DMS153 treated with DMSO at 0.1 percent for 48 hours (cell line): Measurements from ENCODE around the gene ASXL3.

ENCODE experiments used
- DNase-seq: peaks from one replicate; lab custom pipeline; 2025; ENCODE audit not compliant: unreplicated experiment; lab: John Stamatoyannopoulos, UW

The ASXL3 gene

DNA sequence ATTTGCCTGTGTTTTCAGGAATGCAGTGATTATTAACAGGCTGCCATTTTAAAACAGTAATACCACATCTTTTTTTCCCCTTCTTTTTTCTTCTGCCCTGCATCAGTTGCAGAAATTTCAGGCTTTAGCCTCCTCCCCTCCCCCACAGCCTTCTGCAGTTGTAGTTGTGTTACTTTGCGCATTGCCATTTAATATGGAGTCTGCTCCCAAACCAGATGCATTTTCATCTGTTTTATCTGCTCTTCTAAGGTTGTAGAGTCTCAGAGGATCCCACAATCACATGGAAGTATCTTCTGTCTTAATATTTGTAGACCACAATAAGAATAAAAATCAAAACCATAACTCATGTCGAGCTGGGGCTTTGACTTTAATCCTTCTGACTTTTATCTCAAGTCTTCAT, 3.8 kb downstream of the ASXL3 start:
- DNase-seq, result no peak

DNA sequence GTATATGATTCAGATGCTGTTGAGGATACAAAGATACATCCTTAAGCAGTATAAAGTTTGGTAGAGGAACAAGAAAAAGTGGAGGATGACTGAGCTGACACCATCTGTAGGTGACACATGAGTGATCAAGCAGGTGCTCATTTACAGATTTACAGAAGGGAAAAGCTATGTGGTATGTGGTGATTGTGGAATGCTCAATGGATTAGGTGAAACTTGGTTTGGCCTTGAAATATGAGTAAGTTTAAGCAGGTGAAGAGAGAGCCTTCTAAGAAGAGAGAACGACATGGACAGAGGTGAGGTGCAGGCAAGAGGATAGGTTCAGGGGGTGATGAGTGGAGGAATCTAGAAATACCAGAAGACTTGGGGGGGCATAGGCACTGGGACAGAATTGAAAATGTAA, 5.9 kb downstream of the ASXL3 start:
- DNase-seq, result no peak

DNA sequence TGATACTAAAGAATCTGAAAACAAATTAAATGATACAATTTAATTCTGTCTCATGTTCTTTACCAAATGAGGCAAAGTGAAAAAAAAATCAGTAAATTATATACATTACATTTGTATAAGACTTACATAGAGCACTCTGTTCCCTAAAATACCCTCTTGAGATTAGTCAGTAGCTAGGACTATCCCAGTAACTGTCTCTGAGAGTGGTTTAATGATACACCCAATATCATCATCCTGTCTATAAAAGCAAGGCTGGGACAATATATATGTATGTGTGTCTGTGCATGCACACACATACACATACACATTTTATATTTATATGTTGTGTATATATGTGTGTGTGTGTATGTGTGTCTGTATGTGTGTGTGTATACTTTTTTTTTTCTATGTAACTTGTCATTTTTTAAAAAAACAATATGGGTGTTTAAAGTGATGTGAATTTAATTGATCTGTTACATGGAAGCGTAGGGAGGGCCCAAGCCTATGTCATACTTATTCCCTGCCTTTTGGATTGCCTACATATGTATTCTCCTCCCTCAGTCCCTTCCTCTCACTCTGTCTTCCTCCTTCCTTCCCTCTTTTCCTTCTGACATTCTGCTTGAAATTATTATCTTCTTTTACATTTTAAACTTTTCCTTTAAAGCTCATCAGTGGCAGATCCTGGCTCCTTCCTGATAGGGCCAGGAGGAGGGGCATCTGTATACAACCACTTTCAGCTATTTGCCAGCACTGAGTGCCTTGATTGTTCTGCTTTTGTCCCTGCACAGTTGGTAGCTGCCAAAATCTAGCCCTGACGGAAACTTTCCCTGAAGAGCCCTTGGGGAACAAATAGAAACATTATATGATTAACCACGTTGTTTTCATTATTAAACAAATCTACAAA, 6.8 kb downstream of the ASXL3 start:
- DNase-seq, result peak; percentile 45

DNA sequence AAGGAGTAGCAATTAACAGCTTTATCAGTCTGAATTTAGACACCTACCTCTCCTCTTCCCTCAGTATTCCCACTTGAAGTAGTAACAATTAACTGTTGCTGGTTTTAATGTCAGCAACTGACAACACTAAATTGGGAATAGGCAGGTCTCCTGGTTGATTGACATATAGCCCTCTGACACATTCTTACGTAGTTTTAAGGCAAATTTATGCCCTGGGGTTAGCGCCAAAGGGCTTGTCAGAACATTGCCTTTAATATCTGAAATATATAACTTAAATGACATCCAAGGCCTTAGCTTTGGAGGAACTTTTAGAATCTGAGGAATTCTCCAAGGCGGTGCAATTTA, 7.4 kb downstream of the ASXL3 start:
- DNase-seq, result no peak

DNA sequence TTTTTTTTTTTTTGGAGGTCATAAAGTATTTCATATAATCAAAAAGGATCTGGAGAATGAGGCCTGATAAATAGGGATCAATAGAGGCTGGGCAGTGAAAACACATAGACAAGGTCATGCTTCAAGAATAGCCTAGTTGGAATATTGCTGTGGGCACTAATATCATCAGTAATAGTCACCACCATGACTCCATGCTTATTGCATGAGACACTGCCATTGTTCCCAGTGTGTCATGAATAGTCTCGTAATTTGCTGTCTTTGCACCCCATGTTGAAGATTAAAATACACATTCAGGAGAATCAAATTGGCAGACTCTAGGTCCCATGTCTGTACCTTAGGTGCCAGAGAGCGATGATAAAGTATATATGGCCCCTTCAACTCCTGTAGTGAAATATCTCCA, 10.3 kb downstream of the ASXL3 start:
- no peak for DNase-seq

DNA sequence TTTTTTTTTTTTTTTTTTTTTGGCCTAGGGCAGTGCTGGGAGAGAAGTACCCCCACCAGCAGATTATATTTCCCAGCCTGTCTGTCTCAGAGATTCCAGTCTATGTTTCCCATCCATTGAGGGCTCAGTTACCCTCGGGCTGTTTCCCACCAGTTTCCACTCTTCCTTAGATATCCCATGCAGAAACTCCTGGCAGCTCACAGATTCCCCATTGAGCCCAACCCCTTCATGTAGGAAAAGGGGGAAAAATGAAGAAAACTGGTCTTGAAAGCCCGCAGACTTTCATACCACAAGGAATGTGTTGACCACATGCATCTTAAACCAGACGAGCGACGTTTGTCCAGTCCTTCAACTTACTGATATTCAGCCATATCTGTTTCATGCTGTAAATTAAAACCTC, 15.2 kb downstream of the ASXL3 start:
- DNase-seq, result no peak

DNA sequence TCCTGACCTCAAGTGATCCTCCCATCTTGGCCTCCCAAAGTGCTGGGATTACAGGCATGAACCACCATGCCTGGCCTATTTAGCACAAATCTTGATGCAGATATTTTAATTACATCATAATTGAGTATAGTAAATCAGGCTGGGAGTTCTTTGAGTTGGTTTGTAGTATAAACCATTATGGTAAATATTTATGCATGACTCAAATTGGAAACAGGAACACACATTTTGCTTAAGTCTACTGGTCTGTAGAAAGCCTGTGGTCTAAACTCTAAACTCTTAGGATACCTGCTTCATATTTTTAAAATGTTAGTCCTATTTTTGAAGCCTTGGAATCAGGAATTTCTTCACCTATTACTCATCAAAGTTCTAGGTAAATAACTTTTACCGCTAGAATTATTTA, 16.8 kb downstream of the ASXL3 start:
- no peak for DNase-seq

DNA sequence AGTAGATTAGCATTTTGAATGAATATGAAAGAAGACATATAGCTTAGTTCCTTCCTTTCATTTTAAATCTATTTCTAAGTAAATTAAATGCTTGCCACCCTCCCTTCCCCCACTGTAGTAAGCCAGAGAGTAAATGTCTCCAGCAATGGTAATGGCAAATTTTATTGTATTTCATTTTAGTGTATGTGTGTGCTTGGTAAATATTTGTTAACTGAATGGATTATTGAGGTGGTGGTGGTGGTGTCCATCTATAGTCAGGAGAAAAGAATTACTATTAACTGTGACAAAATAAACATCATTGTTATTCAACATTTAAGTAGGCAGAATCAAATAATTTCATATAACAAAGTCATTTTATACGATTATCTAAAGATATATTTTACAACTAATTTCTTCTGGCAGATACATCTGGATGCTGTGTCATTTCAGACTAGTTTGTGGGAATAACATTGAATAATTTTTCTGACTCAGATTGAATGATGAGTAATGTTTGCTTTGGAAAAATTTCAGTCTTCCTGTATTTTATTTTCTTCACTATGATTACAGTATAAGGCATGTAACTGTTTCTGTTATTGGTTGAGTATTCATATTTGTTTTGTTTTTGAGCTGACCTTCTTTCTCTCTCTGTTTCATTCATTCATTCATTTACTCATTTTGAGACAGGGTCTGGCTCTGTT, 18.3 kb downstream of the ASXL3 start:
- peak; percentile 33 for DNase-seq

DNA sequence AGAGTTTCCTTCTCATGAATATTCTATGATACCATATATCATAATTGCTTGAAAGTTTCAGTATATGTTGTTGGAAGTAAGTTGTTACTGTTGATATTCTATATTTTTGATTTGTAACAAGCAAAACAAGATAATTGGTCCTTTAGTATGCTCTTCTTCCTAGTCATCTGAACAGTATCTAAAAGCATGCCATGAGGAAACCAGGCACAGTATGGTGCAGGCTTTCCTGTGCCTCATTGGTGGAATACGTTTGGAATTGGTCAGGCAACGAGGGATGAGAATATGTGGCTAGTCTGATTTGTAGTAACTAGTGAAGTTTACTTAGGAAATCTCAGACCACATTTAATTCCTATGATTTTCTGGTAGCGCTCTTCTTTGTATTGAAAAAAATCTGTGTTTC, 22.8 kb downstream of the ASXL3 start:
- DNase-seq, result no peak

DNA sequence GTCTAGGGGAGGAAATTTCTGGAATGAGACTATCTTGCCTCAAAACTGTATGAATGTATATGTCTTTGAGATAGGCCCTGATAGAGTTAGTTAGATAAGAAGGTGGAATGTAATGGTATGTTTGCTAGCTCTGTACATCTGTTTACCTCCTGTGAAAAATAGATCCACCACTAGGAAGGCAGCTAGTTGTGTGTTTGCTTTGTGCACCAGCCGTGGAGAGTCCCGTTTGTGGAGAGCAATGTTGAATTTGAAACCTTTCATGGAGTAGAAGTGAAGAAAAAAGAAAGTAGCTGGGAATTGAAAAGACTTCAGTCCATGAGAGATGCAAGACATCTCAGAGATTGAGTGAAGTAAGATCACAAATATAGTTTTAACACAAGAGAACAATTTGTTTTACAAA, 25.4 kb downstream of the ASXL3 start:
- no peak for DNase-seq

DNA sequence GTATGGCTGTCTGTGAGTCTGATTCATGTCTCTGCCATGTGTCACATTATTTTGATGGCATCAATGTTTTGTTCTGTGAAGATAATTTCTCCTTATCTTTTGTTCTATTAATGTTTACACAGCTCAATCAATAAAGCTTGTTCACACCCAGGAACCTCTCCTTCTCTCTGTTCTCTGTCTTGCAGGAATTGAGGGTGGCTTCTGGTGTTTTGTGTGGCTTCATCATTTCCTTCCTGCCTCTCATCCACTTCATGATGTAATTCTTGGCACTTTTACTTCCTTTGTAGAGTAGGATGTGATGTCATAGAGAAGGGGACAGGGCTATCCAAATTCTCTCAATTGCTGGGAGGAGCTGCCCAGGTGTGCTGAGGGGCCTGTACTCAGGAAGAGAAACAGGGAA, 27.2 kb downstream of the ASXL3 start:
- no peak for DNase-seq

DNA sequence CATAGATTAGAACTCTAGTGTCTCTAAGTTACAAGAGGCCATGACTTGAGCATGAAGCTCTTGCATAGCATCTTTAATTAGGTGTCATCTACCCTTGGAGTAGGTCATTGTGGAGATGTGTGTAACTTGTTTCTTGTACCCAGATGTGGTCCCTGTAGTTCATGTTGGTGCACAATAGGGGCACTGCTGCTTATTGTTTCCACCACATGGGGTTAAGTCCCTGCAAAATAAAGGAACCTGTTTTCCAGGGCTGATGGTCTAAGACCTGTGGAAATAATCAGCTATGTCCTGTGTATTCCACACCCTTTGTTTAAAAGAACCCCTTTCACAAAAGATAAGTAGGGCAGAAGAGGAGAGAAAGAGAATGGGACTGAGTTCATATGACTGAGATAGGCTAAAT, 28.6 kb downstream of the ASXL3 start:
- no peak for DNase-seq

DNA sequence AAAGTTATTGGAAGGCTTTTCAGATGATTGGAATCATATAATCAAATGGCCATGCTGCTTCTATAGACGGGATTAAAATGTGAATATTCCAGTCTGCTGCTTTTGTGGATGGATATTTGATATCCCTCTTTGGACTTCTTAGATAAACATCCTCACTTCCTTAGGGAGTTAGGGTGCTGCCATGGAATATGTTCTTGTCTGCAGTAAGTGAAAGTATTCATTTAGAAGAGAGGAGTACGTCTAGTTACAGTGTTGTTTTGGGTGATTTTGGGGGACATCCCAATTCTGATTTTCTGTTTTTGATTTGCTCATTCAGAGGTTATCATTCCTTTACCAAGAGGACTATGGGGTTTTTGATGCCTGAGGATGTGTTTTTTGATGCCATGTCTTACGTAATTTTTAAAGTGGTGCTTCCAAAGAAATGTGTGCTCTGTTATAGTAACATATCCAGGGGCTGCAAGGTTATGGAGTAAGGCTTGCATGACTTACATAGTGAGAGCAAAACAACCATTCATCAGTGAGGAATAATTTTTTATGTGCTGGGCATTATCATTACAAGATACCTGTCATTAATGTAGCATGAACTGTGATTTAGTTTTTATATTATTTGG, 33.6 kb downstream of the ASXL3 start:
- no peak for DNase-seq

DNA sequence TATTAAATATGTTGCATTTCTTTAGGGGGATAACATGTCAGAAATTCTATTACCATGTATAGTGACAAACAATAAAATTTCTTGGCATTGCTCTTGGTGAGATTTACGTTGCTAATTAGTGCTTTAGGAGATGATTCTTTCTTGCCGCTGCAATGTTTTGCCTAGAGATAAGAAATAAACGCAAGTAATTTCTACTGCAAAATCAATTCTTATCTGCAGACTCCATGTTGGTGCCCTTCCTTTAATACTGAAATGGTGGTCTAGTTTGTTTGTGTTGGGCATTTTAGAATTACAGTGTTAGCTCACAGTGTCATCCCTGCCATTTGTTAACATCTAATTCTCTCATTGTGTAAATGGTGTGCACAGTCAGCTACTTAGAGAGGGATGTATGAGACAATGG, 34.6 kb downstream of the ASXL3 start:
- DNase-seq, result no peak

DNA sequence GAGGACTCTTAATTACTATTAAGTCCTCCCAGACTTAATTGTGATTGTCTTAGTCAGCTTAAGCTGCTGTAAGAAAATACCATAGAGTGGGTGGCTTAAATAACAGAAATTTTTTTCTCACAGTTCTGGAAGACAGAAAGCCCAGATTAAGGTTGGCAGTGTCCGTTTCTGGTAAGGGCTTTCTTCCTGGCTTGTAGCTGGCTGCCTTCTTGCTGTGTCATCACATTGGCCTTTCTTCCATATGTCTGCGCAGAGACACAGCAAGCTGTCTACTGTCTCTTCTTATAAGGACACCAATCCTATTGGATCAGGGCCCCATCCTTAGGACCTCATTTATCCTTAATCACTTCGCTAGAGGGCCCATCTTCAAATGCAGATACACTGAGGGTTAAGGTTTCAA, 38.5 kb downstream of the ASXL3 start:
- DNase-seq, result no peak

DNA sequence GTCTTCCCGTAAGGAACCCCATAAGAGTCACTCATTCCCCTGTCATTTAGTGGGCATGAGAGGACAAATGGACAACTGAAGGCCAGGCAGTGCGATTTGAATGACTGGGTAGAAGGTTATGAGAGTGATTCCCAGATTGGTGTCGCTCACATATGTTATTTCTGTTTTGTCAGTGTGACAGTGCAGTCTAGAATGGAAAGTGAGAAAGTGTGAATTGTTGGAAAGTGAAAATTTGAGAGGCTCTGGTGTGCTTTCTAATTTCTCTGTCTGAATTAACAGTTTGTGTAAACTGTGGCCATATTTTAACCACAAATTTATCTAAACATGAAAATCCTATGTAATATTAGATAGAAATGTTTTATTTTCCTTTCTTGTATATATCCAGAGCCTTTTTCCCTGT, 49.1 kb downstream of the ASXL3 start:
- no peak for DNase-seq

DNA sequence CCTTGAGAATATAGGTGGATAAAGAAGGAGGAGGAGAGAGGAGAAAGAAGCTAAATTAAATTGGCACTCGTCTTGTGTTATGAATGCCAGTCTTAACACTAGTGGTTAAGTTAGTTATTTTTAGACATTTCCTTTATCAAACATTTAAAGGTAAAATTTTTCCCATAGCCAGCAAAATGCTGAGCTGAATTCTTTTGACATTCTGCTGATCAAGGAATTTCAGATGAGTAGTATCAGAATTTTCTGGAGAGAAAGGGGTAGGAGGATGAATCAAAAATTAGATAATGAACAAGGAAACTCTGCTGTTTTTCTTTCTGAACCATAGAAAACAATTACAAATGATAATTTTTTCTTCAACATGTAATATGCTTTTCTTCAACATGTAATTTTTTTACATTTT, 52.5 kb downstream of the ASXL3 start:
- DNase-seq, result no peak

DNA sequence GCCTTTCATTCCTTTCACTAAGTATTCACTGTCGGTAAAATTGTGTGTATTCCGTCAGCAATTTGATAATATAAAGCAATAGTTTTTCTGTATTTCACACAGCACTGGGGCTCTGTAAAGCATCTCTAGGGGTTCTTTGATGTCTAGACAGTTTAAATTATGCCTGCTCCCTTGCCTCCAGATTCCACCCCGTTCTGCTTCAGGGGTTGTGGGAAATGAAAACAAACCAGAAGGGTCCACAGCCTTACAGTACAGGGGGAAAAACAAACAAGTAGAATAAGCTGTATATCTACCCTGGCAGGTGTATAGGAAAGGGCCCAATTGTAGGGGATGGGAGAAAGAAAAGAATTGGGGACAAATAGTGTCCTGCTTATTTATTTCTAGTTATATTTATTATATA, 63.1 kb downstream of the ASXL3 start:
- DNase-seq, result no peak

DNA sequence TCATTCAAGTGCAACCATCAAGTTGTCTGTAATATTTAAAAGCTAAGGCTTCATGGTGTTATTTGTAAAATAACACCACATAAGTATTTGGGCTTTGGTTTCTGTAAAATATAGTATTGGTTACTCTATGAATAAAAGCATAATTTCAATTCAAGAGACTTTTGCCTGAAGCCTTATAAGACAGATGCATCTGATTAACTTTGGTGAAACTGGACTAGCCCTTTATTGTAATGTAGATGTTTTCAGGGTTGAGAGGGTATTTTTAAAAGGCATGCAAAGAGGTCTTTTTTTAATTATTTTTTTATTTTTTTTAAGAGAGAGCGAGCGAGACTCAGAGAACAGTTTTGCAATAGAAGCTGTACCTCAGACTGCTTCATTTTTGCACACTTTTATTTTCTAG, 66.5 kb downstream of the ASXL3 start:
- no peak for DNase-seq

DNA sequence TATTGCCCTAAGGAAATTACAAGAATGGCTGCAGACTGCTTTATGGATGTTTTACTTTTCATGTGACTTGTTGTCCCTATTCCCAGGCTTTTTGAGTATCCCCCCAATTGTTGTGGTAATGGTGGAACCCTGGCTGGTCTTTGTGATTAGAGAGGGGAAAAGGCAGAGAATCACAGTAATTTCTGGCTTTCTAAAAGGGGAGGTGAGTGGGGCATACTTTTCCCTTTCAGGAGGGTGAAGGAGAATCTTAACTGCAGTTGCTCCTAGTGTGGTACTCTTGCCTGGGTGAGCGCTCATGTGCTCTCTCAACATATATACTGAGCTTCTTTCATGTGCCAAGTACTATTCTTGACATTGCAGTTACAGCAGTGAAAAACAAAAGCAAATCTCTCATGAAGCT, 69.3 kb downstream of the ASXL3 start:
- DNase-seq, result no peak

DNA sequence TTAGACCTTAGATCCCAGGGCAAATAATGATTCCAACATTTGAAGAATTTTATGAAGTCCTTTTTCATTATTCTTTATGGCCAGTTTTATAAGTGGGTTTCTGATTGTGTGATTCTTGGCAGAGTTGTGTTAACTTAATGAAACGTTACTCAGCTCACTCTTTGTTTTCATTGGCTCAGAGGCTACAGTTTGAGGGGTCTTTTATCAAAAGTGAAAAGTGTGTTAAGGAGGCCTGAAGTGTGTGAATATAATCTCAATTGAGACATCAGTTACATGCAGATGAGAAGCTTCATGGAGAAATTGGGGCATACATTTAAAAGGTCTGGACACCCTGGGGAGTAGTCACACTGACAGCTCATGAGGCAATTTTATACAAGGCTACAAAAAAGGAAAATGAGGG, 74.6 kb downstream of the ASXL3 start:
- no peak for DNase-seq

DNA sequence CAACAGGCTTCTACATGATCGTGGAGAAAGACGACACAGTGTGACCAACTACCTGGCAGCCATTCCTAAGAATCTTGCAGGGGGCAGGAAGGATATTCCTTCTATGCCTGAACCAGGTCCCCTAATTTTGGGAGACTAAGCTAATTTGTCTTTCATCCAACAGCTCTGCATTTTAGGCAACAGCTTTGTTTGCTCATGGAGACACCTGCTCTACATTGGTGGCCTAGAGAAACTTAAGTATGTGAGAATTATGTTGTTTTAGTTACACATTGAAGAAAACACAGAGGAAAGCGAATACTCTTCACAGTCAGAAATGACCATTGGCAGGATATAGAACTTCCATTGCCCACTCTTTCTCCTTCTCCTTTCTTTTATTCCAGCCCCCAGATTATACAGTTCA, 75.2 kb downstream of the ASXL3 start:
- no peak for DNase-seq
